GM19467 (cell line): ENCODE data around the gene NPPA.

Experiments
- ATAC-seq: cut with Tn5 transposase; IDR thresholded peaks from one replicate; pipeline ENCODE4 v1.9.1; 2021; ENCODE audit warnings: mild to moderate bottlenecking, moderate library complexity; ENCODE audit not compliant: unreplicated experiment

The NPPA gene

DNA sequence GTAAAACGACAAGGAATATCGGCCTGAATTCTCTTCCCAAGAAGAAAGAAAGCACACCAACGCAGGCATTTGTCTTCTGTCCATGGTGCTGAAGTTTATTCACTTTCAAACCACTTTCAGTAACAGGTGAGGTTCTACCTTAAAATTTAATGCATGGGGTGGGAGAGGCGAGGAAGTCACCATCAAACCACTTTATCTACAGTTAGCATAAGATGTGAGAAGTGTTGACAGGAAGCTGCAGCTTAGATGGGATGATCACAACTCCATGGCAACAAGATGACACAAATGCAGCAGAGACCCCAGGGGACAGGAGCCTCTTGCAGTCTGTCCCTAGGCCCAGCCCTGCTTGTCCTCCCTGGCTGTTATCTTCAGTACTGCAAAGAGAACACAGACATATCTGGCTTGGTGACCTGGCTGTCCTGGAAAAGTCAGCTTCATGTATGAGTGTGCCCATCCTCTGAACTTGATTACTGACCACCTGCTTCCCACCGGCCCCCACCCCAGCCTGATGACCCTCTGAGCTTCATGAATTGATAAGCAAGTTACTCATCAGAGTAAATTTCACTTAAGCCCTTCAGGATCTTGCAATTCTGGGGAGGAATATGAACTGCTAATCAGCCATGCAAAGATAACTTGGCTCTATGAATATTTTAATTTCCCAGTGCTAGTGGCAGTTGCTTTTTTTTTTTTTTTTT, 1.8 kb downstream of the NPPA start:
- ATAC-seq: no peak

DNA sequence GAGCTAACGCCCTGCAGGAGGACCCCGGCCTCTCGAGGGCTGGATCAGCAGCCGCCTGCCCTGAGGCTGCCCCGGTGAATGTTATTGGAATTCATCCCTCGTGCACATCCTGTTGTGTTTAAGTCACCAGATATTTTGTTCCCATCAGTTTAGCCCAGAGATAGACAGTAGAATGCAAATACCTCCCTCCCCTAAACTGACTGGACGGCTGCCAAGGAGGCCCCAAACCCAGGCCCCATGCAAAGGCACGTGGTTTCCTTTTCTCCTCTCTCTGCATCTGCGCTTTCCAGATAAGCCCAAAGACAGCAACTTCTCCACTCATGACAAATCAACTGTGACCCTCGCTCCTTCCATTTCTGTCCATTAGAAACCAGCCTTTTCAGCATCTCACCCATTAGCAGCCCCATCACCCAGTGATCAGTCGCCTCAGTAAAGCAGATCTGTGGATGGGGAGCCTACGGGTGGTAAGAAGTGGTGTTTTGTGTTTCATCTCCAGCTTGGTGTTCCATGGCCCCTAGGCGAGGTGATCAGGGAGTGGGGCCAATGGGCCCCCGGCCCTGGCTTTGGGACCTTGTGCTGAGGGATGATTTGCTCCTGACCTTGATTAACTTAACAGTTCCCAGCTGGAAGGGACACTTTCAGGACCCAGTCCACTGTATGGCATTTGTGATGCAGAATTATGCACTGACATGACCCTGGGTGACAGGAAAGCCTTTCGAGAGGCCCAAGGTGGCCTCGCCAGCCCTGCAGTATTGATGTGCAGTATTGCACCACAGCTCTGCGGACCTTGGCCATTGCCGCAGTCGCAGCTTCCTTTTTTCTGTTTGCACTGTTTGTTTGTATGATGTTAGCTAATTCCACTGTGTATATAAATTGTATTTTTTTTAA, 5.2 kb downstream of the NPPA start:
- no peak for ATAC-seq

DNA sequence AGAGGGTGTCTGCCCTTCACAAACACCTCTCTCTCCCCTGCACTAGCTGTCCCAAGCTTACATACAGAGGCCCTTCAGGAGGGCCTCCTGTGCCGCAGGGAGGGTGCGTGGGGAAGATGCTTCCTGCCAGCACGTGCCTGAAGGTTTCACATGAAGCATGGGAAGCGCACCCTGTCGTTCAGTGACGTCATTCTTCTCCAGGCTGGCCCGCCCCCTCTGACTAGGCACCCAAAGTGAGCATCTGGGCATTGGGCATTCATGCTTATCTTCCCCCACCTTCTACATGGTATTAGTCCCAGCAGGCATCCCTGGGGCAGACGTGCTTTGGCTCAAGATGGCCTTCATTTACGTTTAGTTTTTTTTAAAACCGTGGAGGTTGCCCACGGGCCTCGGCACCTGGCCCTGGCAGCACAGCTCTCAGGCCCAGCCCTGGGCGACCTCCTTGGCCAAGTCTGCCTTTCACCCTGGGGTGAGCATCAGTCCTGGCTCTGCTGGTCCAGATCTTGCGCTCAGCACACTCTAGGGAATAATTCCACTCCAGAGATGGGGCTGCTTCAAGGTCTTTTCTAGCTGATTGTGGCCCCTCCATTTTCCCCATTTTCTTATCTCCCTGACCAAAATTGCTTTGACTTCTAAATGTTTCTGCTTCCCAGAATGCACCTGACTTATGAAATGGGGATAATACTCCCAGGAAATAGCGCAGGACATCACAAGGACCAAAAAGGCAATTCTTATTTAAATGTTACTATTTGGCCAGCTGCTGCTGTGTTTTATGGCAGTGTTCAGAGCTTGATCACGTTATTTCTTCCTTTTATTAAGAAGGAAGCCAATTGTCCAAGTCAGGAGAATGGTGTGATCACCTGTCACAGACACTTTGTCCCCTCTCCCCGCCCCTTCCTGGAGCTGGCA, 6.1 kb downstream of the NPPA start:
- no peak for ATAC-seq

DNA sequence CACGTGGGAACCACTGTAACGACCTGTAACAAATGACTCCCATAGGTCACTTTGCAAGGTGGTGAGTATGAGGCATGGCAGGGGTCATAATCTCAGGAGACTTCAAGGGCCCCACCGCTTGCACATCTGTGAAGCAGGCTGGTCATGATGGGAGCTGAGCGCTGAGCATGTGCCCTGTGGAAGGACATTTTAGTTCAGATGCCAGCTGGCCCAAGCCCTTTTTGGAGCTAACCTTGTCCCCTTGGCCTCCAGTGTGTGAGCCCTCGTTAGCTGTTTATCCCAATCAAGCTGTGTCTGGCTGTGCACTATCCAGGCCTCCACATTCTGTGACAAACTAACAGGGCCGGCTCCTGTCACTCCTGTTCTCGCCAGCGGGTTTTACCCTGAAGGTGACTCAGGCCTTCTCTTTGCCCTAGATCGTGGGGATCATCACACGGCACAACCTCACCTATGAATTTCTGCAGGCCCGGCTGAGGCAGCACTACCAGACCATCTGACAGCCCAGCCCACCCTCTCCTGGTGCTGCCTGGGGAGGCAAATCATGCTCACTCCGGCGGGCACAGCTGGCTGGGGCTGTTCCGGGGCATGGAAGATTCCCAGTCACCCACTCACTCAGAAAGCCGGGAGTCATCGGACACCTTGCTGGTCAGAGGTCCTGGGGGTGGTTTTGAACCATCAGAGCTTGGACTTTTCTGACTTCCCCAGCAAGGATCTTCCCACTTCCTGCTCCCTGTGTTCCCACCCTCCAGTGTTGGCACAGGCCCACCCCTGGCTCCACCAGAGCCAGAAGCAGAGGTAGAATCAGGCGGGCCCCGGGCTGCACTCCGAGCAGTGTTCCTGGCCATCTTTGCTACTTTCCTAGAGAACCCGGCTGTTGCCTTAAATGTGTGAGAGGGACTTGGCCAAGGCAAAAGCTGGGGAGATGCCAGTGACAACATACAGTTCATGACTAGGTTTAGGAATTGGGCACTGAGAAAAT, 7.6 kb downstream of the NPPA start:
- ATAC-seq: no peak

DNA sequence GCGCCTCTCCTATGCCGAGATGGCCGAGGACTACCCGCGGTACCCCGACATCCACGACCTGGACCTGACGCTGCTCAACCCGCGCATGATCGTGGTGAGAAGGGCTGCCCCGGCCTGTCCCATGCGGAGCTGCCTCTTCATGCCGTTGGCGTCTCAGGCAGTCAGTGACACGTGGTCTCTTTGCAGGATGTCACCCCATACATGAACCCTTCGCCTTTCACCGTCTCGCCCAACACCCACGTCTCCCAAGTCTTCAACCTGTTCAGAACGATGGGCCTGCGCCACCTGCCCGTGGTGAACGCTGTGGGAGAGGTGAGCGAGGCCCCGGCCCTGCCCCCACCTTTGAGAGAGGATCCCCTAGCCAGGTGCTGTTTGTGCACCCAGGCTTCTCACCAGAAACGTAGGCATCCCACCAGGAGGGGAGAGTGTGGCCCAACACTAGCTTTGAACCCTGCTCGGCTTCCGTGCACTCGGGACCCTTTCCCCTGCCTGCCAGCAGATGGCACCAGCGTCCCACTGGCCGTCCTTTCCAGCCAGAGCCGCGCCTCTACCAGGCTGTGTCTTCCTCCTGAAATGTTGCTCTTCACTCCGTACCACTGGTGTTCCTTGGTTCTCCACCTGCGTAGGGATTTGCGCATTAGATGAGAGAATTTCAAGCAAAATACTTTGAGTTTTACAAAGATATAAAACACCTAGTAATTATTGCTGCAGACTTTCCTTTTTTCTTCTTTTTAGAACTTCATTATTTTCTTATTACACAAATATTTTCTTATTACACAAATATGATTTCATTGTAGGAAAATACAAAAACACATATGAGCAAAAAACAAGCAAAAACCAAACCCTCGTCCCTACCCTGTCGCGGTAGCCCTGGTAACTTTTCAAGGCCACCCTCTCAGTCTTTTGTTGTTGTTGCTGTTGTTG, 9.0 kb downstream of the NPPA start:
- ATAC-seq: no peak

DNA sequence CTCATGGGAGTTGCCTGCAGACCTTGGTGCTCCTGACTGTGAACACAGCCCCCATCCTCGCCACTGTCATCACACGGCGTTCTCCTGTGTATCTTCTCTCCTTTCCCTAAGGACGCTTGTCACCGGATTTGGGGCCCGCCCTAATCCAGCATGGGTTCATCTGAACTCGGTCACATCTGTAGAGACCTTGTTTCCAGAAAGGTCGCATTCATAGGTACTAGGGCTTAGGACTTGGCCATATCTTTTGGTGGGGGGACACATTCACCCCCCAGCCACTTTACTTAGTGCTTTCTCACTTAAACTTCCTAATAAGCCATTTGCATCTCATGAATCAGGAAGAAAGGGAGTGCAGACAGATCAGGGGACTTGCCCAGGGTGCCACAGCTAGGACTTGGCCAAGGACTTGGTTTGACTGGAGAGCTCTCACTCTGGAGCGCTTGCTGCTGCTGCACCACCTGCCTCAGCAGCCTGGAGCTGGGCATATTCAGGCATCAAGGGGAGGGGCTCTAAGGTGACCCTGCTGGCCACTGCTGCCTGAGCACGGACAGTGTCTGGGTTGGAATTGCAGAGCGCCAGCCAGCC, 9.7 kb downstream of the NPPA start:
- no peak for ATAC-seq

DNA sequence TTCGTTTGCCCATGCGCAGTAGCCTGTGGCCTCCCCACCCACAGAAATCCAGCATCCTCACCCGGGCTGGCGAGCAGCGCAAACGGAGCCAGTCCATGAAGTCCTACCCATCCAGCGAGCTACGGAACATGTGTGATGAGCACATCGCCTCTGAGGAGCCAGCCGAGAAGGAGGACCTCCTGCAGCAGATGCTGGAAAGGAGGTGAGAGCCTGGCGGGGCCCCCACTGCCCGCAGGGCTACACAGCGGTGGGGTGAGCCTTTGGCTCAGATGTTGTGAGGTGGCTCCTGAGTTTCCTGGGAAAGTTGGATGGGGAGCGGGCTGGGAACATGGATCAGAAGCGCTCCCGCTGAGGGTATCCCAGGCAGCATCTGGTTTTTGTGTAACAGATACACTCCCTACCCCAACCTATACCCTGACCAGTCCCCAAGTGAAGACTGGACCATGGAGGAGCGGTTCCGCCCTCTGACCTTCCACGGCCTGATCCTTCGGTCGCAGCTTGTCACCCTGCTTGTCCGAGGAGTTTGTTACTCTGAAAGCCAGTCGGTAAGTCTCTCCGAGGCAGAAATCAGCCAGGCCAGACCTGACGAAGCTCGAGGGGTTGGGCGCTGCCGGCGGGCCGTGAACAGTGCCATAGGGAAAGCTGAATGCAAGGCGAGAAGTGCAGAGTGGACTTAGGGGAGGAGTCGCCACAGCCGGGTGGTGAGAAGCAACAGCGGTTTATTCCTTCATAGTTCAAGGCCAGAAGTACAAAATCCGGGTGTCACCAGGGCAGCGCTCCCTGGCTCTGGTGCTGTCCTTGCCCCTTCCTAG, 10.4 kb downstream of the NPPA start:
- ATAC-seq: no peak

DNA sequence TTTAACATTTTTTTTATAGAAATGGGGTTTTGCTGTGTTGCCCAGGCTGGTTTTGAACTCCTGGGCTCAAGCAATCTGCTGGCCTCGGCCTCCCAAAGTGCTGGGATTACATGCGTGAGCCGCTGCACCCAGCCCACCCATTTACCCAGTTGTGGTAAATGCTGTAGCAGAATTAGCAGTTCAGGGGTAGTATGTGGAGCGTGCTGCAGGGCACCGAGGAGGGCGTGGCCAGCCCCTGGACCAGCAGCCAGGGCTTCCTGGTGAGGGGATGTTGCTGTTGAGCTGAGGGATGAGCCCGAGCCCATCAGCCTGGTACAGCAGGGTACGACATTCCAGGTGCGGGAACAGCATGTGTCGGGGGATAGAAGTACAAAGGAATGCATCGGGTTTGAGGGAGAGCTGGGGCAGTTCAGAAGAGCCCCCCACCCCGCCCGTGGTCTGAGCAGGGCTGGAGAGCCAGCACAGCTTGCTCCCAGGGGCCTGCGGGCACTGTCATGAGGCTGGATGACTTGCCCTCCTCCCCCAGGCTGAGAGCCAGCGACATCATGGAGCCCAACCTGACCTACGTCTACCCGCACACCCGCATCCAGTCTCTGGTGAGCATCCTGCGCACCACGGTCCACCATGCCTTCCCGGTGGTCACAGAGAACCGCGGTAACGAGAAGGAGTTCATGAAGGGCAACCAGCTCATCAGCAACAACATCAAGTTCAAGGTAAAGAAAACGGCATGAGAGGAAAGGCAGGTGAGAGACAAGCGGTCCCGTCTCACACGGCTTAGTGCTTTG, 11.9 kb downstream of the NPPA start:
- ATAC-seq: no peak

DNA sequence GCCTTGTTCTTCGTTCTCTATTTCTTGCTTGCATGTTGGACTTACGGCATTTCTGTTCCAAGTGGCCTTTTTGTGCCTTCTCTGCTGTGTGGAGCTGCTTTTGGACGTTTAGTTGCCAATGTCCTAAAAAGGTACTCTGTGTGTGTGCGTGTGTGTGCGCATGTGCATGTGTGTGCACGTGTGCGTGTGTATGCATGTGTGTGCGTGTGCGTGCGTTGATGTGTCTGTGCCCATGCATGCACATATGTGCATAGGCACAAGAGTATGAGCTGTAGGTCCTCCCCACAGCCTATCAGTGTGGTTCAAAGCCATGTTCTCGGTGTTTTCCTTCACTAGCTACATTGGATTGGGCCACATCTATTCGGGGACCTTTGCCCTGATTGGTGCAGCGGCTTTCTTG, 13.7 kb downstream of the NPPA start:
- no peak for ATAC-seq

DNA sequence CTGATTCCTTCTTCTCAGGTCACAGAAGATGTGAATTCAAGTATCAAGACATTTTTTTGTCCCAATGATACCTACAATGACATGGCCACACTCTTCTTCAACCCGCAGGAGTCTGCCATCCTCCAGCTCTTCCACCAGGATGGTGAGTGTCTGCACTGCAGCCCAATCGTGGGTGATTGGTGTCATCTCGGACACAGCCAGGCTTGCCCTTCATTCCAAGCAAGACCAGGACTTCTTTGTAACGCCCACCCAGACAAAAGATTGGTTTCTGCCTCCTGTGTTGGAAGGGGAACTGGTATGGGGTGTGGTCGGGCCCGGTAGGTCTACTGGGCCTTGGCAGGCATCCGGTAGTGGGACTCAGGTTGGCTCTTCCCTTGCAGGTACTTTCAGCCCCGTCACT, 14.1 kb downstream of the NPPA start:
- no peak for ATAC-seq

DNA sequence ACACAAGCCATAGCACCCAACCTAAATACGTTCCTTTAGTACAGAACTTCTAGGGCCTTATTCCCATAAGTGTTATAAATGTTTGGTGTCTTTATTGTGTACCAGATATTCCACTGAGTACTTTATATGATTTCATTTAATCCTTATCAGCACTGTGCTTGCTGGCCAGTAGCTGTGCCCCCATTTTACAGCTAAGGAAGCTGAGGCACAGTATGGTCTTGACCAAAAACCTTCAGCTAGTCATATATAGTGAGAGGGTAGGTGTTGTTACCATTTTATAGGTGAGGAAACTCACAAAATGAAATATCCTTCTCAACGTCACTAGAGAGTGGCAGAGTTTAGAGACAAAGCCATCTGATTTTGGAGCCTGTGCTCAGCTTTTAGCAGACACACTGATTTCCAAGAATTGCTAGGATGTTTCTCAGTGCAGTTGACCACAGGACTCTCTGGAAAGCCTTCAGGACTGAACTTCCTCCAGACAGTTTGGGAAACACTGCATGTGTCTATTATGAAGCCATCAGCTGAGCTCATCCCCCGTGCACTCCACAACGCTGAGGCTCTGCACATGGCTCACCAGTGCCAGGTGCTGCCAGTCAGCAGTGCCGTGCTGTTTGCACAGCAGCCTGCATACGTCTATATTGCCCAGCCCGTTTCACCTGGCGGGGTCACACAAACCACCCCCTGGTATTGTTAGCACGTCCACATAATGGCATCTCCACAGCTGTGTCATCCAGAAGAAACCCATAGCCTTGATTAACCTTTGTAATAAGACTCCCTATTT, 15.4 kb downstream of the NPPA start:
- no peak for ATAC-seq

DNA sequence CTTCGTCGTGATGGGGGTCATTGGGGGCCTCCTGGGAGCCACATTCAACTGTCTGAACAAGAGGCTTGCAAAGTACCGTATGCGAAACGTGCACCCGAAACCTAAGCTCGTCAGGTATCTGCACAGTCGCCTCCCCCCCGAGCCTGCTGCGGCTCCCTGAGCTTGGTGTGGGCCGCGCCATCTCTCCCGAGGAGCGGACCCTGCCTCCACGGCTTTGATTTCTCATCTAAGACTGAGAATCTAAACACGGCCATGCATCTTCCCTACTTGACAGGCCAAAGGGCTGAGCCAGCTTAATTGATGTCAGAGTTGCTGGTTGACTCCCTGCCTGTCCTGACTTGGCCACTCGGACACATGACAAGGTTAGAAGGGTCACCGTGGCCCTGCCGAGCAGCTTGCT, 19.1 kb downstream of the NPPA start:
- no peak for ATAC-seq

DNA sequence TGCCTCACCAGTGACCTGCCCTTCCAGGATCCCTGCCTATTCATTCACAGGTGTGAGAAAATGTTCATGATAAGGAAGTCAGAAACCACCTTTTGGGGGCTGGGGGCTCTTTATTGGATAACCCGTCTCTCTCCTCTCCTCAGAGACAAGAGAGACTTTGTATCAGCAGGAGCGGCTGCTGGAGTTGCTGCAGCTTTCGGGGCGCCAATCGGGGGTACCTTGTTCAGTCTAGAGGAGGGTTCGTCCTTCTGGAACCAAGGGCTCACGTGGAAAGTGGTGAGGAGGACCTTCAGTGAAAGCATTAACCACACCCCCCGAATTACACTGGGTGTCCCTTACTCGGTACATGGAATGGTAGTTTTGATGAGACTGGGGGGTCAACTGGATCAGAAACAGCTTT, 20.6 kb downstream of the NPPA start:
- ATAC-seq: no peak

DNA sequence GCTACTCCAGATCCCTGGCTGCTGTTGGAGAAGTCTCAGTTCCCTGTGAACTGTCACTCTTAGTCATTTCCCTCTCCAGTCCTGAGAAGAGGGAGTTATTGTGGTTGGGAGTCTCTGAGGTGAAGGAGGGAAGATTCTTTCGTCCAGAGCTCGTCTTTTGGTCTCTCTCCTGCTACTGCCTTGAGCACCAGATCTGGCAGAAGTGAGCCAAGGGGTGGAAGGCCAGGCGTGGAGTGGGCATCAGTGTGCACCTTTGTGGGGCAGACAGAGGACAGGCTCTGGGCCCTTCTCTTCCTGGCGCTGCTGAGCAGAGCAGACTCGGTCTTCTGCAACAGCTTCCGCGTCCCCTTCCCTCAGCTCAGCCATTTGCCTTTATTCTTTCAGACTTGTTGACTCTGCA, 22.5 kb downstream of the NPPA start:
- ATAC-seq: no peak

DNA sequence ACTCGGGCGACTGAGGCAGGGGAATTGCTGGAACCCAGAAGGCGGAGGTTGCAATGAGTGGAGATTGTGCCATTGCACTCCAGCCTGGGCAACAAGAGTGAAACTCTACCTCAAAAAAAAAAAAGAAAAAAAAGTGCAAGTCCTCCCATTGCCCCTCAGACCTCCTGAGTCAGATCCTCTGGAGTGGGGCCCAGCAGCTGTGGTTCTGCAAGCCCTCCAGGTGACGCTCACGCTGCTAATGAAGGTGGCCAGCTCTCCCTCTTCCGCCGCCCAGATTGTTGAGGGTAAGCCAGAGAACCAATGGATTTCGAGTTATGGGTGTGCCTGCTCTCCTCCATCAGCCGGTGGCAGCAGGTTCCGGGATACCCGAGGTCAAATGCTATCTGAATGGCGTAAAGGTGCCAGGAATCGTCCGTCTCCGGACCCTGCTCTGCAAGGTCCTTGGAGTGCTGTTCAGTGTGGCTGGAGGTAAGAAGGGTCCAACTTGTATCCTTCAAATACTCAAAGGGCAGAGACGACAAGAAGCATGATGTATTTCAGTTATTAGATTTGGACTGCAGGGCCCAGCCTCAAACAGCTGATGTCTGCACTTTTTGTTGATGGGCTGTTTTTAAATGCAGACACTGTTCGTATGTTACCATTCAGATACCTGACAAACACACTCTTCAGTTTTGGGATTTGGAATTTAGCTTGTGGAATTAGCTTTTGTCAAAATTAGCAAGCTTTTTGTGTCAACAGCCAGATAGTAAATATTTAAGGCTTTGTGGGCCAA, 24.0 kb downstream of the NPPA start:
- no peak for ATAC-seq

DNA sequence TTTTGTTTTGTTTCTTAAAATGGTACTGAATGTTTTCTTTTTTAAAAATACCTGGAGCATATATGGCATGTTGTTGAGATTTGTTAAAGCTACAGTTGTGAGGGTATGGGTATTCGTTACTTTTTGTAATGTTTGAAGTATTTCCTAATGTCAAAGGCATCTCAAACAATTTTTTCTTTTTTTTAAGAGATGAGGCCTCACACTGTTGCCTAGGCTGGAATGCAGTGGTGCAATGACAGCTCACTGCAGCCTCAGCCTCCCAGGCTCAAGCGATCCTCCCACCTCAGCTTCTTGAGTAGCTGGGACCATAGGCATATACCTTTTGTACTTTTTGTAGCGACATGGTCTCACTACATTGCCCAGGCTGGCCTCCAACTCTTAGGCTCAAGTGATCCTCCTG, 25.5 kb downstream of the NPPA start:
- no peak for ATAC-seq
